Measurements from ENCODE around the gene SOX6.
"Not testable (repeated sequence)": the region's sequence is repeated elsewhere in the genome, so short reads cannot be mapped to it uniquely, and the experiment has no call there.

The SOX6 gene

DNA sequence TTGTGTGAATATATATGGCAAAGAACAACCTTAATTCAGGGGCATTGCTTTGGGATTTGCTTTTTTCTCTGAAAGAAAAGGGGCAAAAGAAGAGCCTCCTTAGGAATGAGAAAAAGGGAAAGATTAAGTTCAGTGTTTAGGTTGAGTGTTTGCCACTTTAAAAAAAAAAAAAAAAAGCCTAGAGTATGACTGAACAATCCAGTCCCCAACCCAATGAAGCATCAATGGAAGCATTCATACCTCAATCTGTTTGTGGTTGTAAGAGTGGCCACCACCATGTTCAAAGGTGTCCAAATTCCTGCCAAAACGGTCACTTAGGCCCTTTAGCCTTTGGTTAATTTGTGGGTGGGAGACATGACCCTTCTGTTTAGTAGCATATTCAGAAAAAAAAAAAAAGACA, 260.6 kb downstream of the SOX6 start:
- DNase-seq (ENCODE audit: low read depth): no peak

GRCh38 chr11:16093889-16094653, 262.3 kb downstream of the SOX6 start:
- DNase-seq (ENCODE audit: low read depth): no peak

DNA sequence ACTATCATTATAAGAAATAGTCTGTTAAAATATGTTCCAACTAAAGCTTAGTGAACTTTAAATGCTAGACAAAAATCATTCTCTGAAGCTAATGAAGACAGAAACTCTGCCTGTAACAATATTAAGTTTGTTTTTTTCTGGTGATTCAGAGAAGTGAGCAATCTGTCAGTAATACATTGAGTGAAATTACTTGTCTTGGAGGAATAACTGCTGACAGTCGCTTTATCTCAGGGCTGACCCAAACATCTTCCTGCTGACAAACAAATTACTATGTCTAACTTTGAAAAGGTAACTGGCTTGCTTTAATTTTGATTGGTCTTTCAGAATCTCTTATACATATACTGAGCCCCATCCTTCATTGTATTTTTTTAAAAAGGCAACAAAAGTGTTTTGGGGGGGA, 264.5 kb downstream of the SOX6 start:
- no peak for DNase-seq (ENCODE audit: low read depth)

DNA sequence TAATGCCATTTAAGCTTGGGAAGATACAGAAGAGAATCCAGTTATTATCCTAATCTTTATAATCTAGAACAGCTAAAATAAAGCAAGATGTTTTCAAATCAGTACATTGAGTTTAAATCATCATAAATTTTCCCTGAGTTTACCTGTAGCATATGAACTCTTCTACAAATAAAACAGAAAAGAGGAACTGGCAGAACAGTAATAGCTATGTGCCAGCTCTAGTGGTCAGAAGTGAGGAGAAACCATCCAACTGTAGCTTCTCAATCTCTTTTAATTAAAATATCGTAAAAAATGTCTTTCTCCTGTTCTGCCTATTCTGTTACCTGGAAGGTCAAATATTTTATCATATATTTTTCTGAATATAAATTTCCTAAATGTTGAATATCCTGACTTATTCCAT, 266.9 kb downstream of the SOX6 start:
- no peak for DNase-seq (ENCODE audit: low read depth)

GRCh38 chr11:16088774-16089173, 267.6 kb downstream of the SOX6 start:
- DNase-seq (ENCODE audit: low read depth): no peak

DNA sequence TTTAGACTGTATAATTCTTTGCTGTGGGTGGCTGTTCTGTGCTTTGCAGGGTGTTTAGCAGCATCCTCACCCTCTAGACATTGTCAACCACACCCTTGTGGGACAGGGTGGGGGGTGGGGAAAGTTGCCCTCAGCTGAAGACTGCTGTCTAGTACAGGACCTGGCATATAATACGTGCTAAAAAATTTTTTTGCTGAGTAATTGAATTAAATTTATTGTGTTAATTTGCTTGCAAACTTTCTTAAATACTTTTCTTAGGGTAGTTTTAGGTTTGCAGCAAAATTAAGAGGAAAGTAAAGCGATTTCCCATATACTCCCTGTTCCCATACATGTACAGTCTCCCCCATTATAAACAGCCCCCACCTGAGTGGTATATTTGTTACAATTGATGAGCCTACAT, 268.5 kb downstream of the SOX6 start:
- DNase-seq (ENCODE audit: low read depth): no peak

DNA sequence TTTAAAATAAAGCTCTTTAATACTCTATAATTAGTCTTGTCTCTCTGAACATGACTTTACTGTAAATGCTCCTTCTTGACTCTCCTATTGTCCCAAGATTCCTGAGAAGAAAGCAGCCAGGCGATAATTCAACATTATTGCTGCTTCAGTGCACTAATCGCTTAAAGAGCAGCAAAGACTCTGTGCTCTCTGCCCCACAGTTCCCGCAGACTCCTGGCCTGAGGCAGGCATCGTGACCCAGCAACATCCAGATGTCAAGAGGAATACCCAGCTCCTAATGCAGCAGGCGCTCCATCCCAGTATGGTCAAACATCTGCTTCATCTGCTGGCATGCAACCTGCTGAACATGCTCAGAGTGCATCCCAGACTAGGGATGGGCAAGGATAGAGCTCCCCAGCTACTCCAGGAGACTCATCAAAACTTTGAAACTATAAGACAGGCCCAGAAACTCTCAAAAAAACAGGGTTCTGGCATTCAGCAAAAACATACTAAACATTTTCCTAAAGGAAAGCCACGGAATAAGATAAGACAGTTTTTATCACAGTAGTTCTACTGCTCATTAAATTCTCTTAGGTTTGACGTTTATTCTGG, 270.0 kb downstream of the SOX6 start:
- no peak for DNase-seq (ENCODE audit: low read depth)

- DNase-seq (ENCODE audit: low read depth): no peak
Measured at GRCh38 chr11:16082095-16083055, 274.0 kb downstream of the SOX6 start.

GRCh38 chr11:16081382-16082094, 274.8 kb downstream of the SOX6 start:
- no peak for DNase-seq (ENCODE audit: low read depth)

GRCh38 chr11:16080688-16081381, 275.5 kb downstream of the SOX6 start:
- no peak for DNase-seq (ENCODE audit: low read depth)

DNA sequence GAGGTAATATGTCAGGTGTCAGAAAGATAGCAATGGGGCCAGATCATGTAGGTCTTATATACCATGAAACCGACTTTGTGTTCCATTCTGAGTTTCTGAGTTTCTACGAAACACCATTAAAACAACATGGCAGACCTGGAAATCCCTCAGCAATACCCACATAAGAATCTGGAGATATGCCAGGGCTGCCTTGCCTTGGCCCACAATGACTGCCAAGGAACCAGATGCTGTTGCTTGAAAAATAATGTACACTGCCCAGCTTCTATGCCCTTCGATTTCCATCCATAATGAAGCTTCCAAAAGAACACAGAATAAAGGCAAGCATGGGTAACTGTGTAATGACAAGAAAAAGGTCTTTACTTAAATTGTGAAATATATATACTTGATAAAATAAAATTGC, 277.4 kb downstream of the SOX6 start:
- DNase-seq (ENCODE audit: low read depth): no peak

- no peak for DNase-seq (ENCODE audit: low read depth)
Measured at GRCh38 chr11:16070573-16070972, 285.8 kb downstream of the SOX6 start.

- not testable (repeated sequence) for DNase-seq (ENCODE audit: low read depth)
Measured at GRCh38 chr11:16067268-16067667, 289.1 kb downstream of the SOX6 start.

GRCh38 chr11:16059332-16059731, 297.0 kb downstream of the SOX6 start:
- no peak for DNase-seq (ENCODE audit: low read depth)

DNA sequence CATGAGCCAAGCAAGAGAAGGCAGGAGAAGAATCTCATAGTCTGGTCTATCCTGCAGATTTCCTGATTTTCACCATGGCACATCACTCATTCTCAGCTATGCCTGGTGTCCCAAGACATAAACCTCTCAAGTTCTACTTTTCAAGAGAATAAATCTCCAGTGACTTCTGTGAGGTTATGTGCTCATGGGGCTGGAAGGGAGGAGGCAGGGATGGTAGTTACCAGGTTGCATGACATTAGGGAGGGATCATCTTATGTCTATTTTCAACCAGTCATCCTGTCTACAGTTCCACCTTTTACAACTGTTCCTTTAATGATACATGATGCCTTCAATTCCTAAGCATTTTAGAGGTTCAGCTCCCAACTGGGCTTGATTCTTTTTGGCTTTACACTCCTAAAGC, 297.7 kb downstream of the SOX6 start:
- DNase-seq (ENCODE audit: low read depth): no peak

- no peak for DNase-seq (ENCODE audit: low read depth)
Measured at GRCh38 chr11:16052750-16053149, 303.6 kb downstream of the SOX6 start.

GRCh38 chr11:16049611-16050010, 306.7 kb downstream of the SOX6 start:
- DNase-seq (ENCODE audit: low read depth): no peak

DNA sequence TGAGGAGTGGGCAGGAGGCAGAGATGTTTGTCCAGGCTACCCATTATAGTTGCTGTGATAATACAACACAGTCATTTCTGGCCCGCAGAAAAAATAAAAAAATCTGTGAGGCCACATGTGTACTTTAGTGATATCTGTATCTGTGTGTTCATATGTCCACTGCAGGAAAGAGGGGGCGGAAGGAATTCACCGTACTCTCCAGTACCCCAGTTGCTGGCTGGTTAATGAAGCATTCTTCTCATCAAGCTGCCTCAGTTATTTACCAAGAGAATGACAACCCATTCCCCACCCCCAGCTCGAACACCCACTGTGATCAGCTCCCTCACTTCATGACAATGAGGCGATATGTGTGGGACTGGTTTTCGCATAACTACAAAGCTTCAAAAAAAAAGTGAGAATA, 309.3 kb downstream of the SOX6 start:
- no peak for DNase-seq (ENCODE audit: low read depth)

DNA sequence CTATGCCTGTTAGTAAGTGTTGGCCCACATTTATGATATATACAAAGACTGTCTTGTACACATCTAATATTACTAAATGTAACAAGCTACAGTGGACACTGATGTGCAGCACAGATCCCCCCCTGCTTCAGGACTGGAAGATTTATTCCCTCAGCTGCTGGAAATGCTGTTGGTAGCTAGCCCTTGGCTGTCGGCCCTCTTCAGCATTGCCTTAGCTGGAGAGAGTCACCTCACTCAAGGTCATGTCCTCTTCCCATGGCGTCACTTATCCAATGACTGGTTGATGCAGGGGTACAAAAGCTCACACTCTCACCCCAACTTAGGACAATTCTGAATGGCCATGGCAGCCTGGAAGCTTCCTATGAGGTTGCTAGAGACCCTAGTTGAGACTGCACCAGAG, 312.7 kb downstream of the SOX6 start:
- no peak for DNase-seq (ENCODE audit: low read depth)

DNA sequence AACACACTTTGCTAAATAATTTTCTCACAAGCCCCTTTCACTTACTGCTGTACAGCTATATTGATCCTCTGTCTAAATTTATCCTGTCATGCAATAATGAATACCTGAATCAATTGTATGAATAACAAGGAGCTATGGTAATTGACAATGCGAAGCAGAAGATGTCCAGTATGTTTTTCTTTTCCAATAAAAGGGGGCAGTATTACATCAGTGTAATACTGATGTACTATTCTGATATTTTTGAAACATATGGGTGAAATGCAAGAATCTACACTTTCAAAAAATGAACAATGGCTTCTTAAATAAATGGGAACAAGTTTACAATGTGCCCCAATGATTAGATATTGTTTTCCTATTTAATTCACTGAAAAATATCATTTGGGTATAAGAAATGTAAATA, 315.1 kb downstream of the SOX6 start:
- no peak for DNase-seq (ENCODE audit: low read depth)

DNA sequence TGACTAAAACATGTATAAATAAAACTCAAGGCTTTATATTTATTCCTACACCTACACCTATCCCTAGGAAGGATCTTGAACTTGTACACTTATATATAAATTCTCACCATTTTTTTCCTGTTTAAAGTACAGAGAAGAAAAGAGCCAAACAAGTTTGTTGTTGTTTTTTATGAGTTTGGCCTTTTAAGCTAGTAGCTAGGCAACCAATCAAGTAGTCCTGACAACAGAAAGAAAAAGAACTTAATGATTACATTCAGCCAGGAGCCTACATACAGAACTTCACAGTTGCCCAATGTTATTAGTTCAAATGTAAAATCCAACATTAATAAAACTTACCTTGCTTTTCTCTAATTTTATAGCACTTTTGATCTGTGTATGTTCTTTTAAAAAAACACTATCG, 316.2 kb downstream of the SOX6 start:
- DNase-seq (ENCODE audit: low read depth): no peak

GRCh38 chr11:16037179-16037578, 319.2 kb downstream of the SOX6 start:
- DNase-seq (ENCODE audit: low read depth): no peak

Data from activated gamma-delta T cell treated with anti-CD3 and anti-CD28 coated beads, Interleukin-2, amount 50 U/mL, for 16 hours (primary cell).